ENCODE results near the gene OR2B6. TPM values are rescaled to one million over a fixed set of nuclear protein-coding genes. Genes with fewer than 3 reads are reported as not detected.

The OR2B6 gene
- total and polyA plus RNA-seq, 2 of the 13 experiments (the other 11 are each of a cell fraction or from before 2014, with no cell fraction given), result 1.2 TPM; not detected in 1

DNA sequence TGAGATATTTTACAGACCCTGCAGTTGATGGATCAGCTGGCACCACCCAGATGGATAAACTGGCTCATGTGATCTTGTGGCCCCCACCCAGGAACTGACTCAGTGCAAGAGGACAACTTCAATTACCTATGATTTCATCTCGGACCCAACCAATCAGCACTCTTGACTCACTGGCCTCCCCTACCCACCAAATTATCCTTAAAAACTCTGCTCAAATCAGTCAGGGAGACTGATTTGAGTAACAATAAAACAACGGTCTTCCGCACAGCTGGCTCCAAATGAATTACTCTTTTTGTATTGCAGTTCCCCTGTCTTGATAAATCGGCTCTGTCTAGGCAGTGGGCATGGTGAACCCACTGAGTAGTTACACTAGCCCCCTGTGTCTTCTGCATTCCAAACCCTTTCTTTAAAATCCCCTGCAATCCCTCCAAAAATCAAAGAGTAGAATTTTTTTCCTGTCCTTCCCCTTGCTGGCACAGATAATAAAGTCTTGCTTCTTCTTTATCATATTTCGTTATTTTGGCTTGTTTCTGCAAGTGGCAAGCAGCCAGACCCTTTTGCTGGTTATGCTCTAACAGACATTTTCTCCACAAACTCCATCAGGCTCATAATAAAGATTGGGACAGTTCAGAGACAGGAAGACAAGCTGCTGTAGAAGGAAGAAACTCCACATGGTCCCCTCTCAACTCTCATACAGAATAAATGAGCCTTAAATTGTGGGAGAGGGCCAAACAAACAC is 48.3 kb downstream of the OR2B6 start (continued):
- TF ChIP-seq, protein P1, sequence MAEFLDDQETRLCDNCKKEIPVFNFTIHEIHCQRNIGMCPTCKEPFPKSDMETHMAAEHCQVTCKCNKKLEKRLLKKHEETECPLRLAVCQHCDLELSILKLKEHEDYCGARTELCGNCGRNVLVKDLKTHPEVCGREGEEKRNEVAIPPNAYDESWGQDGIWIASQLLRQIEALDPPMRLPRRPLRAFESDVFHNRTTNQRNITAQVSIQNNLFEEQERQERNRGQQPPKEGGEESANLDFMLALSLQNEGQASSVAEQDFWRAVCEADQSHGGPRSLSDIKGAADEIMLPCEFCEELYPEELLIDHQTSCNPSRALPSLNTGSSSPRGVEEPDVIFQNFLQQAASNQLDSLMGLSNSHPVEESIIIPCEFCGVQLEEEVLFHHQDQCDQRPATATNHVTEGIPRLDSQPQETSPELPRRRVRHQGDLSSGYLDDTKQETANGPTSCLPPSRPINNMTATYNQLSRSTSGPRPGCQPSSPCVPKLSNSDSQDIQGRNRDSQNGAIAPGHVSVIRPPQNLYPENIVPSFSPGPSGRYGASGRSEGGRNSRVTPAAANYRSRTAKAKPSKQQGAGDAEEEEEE (CRISPR knock-in tag; IDR thresholded peaks at IDR 0.05; ENCODE audit: borderline replicate concordance), result no peak
- TF ChIP-seq ZSCAN12 (CRISPR knock-in tag; IDR thresholded peaks at IDR 0.05) (no peak), KDM5B (CRISPR knock-in tag; IDR thresholded peaks at IDR 0.05; ENCODE audit: borderline replicate concordance) (no peak), ZZZ3 (CRISPR knock-in tag; IDR thresholded peaks at IDR 0.05; ENCODE audit: borderline replicate concordance) (no peak), SNAPC2 (CRISPR knock-in tag; IDR thresholded peaks at IDR 0.05) (no peak)
- TF ChIP-seq, protein P2, sequence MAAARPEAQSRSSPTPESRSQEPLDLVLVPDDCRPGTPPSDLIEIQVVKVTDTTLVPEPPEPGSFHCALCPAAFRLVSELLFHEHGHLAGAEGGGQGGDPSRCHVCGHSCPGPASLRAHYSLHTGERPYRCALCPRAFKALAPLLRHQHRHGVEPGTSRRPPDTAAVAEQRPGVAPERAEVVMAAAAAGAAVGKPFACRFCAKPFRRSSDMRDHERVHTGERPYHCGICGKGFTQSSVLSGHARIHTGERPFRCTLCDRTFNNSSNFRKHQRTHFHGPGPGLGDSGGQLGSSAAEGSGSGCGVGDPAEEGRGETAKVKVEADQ (CRISPR knock-in tag; IDR thresholded peaks at IDR 0.05; ENCODE audit: borderline replicate concordance), result no peak

DNA sequence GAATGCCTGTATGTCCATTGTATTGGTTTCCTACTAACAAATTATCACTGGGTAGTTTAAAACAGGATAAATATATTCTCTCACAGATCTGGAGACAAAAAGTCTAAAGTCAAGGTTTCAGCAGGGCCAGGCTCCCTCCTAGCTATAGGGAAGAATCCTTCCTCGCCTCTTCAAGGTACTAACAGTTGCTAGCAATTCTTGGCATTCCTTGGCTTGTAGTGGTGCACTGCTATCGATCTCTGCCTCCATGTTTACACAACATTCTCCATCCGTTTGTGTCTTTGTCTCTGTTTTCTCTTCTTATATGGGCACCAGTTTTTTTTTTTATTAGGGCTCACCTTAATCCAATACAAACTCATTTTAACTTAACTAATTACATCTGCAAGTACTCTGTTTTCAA is 48.9 kb downstream of the OR2B6 start:
- no peaks in the 10 kb centered on the region for H4K20me1 ChIP-seq (ENCODE audit: insufficient read depth, low read length)
- H3K4me2 ChIP-seq (ENCODE audit: low read depth, low read length), result no peak overlapping the region
- H3K9ac ChIP-seq (ENCODE audit: insufficient read depth, low read depth, low read length), result no peak overlapping the region
- H3K9me3 ChIP-seq (ENCODE audit: low read length), result no peaks in the 10 kb centered on the region
- no peak for FAIRE-seq
- ChIA-PET POLR2A (no interaction called here), CTCF (ENCODE audit: low intra/inter-chr PET ratio, low total read pairs) (no interaction called here)
- in situ Hi-C loops (cut with HindIII; ENCODE audit: extremely low pct_ligation_motif_present, low pct_unique_long_range_greater_than_20kb) (no loop called here), intact Hi-C loops (cut with micrococcal nuclease; ENCODE audit: unreplicated experiment) (no loop called here)
- H3K4me1 ChIP-seq (ENCODE audit: insufficient read depth, low read length), result no peaks in the 10 kb centered on the region
- H3K79me2 ChIP-seq (ENCODE audit: insufficient read depth, low read length), result no peaks in the 10 kb centered on the region
- TF ChIP-seq FOXA1 (IDR thresholded peaks at IDR 0.05) (no peak), FOXA1 (CRISPR knock-in tag; IDR thresholded peaks at IDR 0.05) (0 out of 2 replicates have a peak, but pooled peaks have one; percentile 11)
- TF ChIP-seq, protein P3, sequence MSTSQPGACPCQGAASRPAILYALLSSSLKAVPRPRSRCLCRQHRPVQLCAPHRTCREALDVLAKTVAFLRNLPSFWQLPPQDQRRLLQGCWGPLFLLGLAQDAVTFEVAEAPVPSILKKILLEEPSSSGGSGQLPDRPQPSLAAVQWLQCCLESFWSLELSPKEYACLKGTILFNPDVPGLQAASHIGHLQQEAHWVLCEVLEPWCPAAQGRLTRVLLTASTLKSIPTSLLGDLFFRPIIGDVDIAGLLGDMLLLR (CRISPR knock-in tag; IDR thresholded peaks at IDR 0.05), result no peak
- DNase-seq (ENCODE audit: low spot score), result no peak
- ATAC-seq, result no peak
- peaks cover 0 to 17% of the 10 kb centered on the region in 2 experiments; a peak in 2 of 5 replicates for H3K27me3 ChIP-seq (ENCODE audit: control insufficient read depth in 1 of 2, insufficient read depth in 2 of 2, low read length in 2 of 2)
- H2AFZ ChIP-seq (ENCODE audit: low read length), result no peak overlapping the region
- no TSS peak for BruUV-seq (replicated peaks)
- no peak overlapping the region for H3K4me3 ChIP-seq (replicated peaks in 1 of 3; ENCODE audit: insufficient read depth in 1 of 3, low read depth in 2 of 3, low read length in 3 of 3)
- H3K36me3 ChIP-seq (replicated peaks in 1 of 2; ENCODE audit: control insufficient read depth in 1 of 2, insufficient read depth in 2 of 2, low read length in 2 of 2), result no peaks in the 10 kb centered on the region
- WGBS (ENCODE audit: low lambda C conversion rate), result 0% methylated on average over 3 of the region's 3 CpGs
- no peak overlapping the region for H3K27ac ChIP-seq (ENCODE audit: extremely low read length, insufficient read depth, low read length)

Other genes with a start within 250 kb of the OR2B6 start
- not detected in 2 replicates for gene OR2B2, start 44.8 kb upstream of the OR2B6 start, total RNA-seq (2016; rRNA removed; fragmentation: Illumina TruSeq; extraction: Trizol)
- not detected in 2 replicates for gene OR2B2, start 44.8 kb upstream of the OR2B6 start, polyA plus RNA-seq (2011; rRNA removed)
- 8.6 and 11.2 TPM in 2 replicates for gene ZNF165, start 123.3 kb downstream of the OR2B6 start, total RNA-seq (2016; rRNA removed; fragmentation: Illumina TruSeq; extraction: Trizol)
- 0.58 and 0.78 TPM in 2 replicates for gene ZNF165, start 123.3 kb downstream of the OR2B6 start, polyA plus RNA-seq (2011; rRNA removed)
- gene ZSCAN16, start 167.4 kb downstream of the OR2B6 start, total RNA-seq (2016; rRNA removed; fragmentation: Illumina TruSeq; extraction: Trizol), result 12.7 and 13.4 TPM in 2 replicates
- 5.7 and 6.7 TPM in 2 replicates for gene ZSCAN16, start 167.4 kb downstream of the OR2B6 start, polyA plus RNA-seq (2011; rRNA removed)
- gene ZKSCAN8, start 184.6 kb downstream of the OR2B6 start, total RNA-seq (2016; rRNA removed; fragmentation: Illumina TruSeq; extraction: Trizol), result 20.9 and 36.1 TPM in 2 replicates
- 10.8 and 12.4 TPM in 2 replicates for gene ZKSCAN8, start 184.6 kb downstream of the OR2B6 start, polyA plus RNA-seq (2011; rRNA removed)